Left forelimb (tissue), 1 donor: ENCODE results near the gene CETN2.
"Not testable (repeated sequence)": the region's sequence is repeated elsewhere in the genome, so short reads cannot be mapped to it uniquely, and the experiment has no call there.

Experiments used
- DNase-seq: peaks from one replicate; pipeline ENCODE4 v3.0.0-alpha.2; 2018; ENCODE audit warnings: low spot score

CETN2 gene

DNA sequence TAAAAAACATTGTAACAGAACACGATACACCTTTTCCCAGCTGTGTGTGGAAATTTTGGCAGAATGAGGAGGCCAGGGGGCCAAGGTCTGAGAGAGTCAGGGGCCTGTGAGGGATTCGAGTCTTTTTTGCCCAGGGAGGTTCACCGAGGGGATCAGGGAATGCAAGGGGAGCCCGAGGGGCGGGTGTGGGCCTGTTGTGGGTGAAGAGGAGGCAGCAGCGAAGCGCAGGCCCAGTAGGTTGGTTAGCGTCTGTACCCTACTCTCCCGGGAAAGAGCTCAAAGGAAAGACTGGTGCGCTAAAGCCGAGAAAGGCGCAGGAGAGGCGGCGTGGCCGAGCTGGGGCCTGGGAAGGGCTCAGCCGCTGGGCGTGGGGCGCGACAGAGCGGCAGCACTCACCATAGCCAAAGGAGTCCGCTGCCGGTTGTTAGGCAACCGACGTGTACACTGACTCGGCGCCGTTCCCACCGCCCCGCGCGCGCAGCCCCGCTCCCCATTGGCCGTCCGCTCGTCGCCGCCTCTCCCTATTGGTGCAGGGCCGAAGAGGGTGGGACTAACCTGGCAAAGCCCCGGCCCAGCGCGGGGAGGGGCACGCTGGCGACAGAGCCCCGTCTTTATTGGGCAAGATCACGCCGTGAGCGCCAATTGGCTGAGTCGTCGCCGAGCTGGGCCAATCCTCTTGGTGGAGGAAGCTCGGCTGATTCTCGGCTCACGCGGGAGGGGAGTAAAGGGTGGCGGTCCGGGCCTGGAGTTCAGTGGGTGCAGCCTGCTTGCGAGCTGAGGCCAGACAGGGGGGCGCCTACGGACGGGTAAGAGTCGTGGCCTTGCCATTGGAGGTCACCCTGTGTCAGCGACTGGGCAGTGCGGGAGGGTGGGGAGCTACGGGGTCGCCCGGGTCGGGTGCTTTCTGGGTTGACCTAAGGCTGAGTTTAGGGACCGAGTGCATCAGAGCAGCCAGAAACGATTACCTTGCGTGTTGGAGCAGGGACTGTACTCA, at the start of gene CETN2, which contains the start of gene NSDHL:
CETN2 (minus strand) TSS at position 446 of the 994 bp plus-strand sequence; CDS start at position 399, 47 bp downstream.
NSDHL (plus strand) TSS at position 752 of the 994 bp plus-strand sequence. CDS start 15,262 bp downstream, outside the sequence.
- peak; percentile 96 for DNase-seq

GRCh38 chrX:152878976-152879755, 48.6 kb upstream of the CETN2 start:
- DNase-seq = no peak

DNA sequence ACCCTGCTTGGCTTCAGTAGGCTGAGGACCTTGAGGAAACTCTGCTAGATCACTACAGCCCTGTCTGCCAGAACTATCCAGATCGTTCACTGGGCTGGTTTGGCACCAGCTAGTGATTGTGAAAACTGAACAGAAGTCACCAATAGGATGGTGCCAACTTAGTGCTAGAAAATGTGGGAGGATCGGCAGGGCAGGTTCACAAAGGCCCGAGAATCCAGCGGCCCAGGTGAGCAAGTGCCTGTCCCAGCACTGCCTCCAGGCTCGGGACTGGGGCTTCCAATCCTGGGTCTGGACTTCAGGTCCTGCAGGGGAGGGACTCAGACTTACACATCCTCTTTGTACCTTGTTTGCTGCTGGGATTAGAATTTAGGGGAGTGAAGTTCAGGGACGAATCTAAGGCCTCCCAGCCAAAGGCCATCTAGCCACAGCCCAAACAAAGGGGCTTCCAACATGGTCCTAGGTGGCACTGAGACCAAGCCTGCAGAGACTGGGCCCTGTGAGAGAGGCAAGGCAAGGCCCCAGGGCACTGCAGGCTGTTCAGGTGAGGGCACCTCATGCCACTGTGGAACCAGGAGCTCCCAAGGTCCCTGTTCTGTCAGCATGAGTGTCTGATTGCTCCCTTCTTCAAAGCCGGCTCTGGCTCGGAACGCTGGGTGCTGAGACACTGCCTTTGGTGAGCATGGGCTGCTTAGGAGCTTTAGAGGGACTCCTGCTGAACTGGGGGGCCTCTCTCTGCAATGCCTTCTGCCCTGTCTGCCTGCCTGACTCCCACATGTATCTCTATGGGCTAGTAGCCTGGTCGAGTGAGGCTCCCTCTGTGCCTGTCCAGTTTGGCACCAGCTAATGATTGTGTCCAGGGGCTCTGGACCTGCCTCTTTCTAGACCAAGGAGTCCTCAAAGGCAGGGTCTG, 46.6 kb upstream of the CETN2 start:
- DNase-seq = no peak

DNA sequence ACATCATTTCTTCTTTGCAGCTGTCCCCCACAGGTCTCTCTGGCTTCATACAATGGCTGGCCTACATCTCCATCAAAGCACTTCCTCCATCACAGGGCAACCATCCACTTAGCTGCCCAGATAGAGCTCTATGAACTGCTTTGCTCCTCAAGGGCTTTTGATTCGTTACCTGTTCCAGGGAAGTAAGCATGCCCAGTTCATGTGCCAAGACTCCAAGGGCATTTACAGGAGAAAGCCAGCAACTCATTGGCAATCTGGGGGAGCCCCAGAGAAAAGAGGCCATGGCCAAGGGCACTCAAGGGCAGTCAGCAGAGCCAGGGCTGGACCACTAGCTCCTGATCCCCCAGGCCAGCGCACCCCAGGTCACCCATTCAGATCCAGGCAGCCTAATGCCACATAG, 42.8 kb upstream of the CETN2 start:
- no peak for DNase-seq

DNA sequence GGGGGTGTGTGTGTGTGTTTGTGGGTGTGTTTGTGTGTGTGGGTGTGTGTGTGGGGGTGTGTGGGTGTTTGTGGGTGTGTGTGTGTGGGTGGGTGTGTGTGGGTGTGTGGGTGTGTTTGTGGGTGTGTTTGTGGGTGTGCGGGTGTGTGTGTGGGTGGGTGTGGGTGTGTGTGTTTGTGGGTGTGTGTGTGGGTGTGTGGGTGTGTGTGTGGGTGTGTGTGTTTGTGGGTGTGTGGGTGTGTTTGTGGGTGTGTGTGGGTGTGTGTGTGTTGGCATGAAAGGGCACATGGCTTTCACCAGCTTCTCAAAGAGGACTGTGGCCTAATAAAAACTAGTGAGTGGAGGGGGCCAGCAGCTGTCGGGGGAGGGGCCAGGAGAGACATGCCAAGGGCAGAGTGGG, 42.0 kb upstream of the CETN2 start:
- DNase-seq = no peak

- no peak for DNase-seq
These were observed 40.7 kb upstream of the CETN2 start for GRCh38 chrX:152871260-152871659.

DNA sequence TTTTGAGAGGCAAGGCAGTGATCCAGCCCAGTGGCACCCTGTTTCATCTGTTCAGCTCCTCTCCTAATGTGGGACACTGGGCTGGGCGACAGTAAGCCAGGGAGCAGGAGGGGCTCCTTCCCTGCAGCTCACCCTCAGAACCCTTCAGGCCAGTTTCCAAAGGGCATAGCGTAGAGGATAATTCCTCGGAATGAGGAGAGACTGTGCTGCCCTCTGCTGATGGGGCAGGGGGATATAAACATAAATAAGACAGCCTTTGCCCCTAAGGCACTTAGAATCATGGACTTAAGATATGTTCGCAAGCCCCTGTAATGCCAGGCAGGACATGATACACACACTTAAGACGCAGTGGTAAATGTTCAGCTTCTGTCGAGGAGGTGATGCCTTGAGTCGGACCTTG, 39.4 kb upstream of the CETN2 start:
- no peak for DNase-seq

DNA sequence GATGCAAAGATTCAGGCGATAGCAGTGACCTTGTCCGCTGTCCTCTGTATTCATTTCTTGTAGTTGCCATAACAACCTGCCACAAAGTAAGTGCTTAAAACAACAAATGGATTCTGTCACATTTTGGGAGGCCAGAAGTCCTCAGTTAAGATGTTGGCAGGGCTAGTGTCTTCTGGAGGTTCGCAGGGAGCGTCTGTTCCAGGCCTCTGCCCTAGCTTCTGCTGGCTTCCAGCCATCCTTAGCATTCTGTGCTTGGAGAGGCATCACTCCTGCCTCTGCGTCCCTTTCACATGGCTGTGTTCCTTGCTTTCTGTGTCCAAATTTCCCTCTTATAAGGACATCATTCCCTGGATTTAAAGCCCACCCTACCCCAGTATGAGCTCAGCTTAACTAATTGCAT, 35.8 kb upstream of the CETN2 start:
- DNase-seq = no peak

DNA sequence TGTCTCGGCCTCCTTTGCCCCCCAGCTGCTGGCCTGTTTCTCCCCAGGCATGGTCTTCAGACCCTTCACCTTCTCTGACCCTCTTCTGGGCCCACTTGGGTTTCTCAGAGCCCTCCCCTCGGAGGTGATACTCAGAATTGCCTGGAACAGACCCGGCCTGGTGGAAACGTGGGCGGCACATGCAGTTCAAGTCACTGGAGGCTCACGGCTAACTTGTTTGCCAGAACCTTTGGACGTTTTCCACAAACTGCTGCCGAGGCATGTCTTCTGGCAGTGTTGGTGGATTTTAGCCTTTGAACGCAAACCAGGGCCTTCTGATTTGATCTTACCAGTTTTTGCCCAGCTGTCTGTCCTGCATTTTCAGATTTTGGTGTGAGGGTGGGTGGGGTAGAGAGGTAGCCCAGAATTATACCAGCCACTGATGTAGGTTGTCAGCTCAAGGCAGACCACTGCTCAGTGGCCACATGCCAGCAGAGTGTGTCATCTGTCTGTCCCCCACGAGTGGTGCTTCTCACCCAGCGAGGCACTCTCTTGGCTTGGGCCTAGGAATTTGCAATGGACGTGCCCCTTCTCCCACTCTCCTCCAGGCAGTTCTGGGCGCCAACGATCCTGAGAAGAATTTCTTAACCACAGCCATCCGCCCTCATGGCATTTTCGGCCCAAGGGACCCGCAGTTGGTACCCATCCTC, 34.8 kb upstream of the CETN2 start:
- no peak for DNase-seq

DNA sequence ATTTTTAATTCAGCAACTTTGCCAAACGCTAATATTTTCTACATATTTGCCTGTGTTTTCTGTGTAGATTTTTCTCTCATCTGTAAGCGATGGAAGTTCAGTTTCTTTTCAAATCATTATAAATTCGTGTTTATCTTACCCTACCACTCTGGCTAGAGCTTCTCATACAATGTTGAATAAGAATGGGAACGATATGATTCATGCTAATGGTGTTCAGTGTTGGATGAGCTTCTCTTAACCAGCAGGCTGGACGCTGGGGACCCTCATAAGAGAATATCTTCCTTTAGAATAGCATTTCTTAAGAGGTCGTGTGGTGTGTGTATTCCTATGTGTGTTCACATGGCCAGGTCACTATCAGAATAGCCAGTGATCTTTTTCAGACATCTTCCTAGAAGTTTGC, 31.3 kb upstream of the CETN2 start:
- no peak for DNase-seq

DNA sequence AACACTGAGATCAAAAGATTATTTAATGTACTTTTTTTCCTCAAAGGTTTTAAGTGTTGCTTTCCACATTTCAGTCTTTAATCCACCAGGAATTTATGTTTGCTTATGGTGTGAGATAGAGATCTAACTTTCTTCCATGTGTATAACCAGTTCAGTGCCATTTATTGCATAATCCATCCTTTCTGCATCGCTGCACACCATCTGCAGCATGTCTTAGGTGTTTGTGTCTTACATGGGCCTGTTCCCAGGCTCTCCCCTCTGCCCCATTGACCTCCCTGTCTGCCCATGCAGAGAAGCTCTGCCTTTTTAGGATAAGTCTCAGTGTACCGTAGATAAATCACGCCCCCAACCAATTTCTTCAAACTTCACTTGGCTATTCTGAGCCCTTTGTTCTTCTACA, 30.6 kb upstream of the CETN2 start:
- no peak for DNase-seq

- DNase-seq = no peak
These were observed 23.4 kb upstream of the CETN2 start for GRCh38 chrX:152853986-152854385.

DNA sequence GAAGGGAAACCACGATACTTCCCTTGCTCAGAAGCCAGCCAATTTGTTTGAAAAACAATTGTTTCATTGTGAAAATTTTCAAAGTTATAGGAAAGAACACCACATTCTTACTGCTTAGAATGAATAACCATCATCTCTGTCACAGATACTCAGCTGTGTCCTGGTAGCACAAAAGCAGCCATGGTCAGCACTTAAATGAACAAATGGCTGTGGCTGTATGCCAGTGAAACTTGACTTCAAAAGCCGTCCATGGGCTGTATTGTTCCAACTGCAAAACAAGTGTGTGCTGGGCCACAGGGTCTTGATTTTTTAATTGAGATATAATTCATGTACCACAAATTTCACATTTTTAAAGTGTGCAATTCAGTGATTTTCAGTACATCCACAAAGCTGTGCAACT, 19.9 kb upstream of the CETN2 start:
- no peak for DNase-seq

- no peak for DNase-seq
These were observed 16.7 kb upstream of the CETN2 start for GRCh38 chrX:152847281-152847680.

GRCh38 chrX:152845618-152846240, 15.2 kb upstream of the CETN2 start:
- DNase-seq = no peak

DNA sequence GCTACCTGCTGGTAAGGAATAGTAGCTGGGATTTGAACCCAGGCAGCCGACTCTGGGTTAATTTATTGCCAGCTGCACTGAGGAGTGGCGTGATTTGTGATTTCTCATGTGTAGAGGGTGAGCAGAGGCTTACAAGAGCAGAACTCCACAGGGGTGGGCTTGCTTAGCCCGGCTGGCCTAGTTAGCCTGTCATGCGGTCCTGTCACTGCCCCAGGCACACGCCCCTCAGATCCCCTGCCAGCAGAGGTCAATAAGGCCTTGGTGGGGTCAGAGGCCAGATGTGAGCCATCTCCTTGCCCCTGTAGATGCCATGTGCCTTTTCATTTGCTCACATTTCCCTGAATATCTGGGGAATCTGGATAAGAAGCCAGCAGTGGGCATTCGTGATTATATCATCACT, 13.7 kb upstream of the CETN2 start:
- DNase-seq = no peak

DNA sequence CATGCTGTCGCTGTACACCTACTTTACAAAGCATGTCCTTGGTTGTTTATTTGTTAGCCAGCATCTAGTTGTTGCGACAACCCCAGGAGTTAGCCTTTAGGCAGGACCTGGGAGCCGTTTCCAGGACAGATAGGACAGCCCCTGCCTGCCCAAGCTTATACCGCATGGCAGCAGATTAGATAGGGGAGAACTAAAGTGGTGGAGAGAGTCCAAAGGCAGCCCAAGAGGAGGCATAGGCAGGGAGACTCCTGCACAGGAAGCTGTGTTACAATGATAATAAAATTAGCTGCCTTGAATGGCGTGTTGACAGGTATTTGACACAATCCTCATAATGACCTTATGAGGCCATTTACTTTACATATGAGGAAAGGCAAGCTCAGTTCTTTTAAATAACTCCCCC, 13.3 kb upstream of the CETN2 start:
- no peak for DNase-seq

DNA sequence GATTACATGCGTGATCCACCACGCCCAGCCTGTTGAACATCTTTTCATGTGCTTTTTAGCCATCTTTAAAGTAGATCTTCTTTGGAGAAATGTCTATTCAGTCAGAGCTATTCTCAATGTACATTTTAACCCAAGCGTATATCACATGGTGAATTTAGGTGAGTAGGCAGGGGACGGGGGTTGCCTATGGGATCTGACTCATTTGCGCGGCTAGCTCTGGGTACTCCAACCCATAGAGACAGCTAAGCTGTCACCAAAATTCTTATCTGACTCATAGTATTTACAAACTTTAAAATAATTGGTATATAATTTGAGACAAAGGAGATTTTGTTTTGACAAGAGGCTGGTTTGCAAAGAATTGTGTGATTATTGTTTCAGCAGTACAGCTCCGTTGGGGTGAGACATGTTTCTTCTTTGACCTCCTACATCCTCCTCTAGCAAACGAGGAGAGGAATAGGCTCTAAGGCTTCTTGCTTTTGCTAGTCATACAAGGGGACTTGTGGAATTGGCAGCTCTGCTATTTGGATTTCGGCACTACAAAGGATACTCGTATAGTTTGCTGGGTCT, 12.3 kb upstream of the CETN2 start:
- no peak for DNase-seq

DNA sequence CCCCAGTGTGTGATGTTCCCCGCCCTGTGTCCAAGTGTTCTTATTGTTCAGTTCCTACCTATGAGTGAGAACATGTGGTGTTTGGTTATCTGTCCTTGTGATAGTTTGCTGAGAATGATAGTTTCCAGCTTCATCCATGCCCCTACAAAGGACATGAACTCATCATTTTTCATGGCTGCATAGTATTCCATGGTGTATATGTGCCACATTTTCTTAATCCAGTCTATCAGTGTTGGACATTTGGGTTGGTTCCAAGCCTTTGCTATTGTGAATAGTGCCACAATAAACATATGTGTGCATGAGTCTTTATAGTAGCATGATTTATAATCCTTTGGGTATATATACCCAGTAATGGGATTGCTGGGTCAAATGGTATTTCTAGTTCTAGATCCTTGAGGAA, 4.9 kb upstream of the CETN2 start:
- not testable (repeated sequence) for DNase-seq

DNA sequence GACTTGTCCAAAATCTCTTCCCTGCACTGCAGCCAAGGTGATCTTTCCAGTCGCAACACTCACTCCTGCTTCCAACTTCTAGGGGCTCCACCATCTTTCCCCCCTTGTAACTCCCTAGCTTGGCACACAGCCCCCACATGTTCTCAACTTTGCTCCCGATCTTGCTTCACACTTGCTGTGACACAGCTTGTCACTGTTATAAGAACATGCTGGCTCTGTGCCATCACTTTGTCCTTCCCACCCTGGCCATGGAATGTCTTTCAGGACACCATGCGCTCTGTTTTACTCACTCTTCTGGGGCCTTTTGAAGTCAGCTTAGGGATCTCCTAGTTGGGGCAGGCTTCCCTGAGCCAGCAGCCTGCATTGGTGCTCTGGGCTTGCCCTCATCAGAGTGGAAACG, 2.8 kb upstream of the CETN2 start:
- DNase-seq = no peak
